ENCODE measurements around the gene PPP2R5A. TPM values are rescaled to one million over a fixed set of nuclear protein-coding genes. Genes with fewer than 3 reads are reported as not detected.
A peak's percentile ranks its signal among the peaks of the same experiment; 100 is the strongest.

The PPP2R5A gene
- total RNA-seq, 1 experiment from 2014 or later: 22.0 TPM

GRCh38 chr1:212368073-212368484 is 82.9 kb downstream of the PPP2R5A start:
- no peak overlapping the region for H3K27ac ChIP-seq (ENCODE audit: insufficient read length, low read depth, low read length)
- WGBS (ENCODE audit: extremely low coverage, insufficient read length, low lambda C conversion rate): no CpG with 5 or more reads among the region's 3 CpGs
- Mint-ChIP-seq H3K4me1 (no peaks in the 10 kb centered on the region), H3K36me3 (ENCODE audit: insufficient read depth in 1 of 3, low read depth in 3 of 3) (peaks cover 23 to 52% (median 49%) of the 10 kb centered on the region in 3 experiments), H3K4me3 (no peak overlapping the region), H3K9me3 (peaks cover 3 to 5% of the 10 kb centered on the region in 2 experiments; a peak in 3 of 5 replicates), H3K27ac (no peak overlapping the region), H3K27me3 (ENCODE audit: low read depth) (no peaks in the 10 kb centered on the region)
- no peak overlapping the region for H2AK5ac ChIP-seq (ENCODE audit: insufficient read length, low read length)
- H2BK5ac ChIP-seq (ENCODE audit: insufficient read length, low read length): no peak overlapping the region
- peak; percentile 70 for DNase-seq
- H3K4ac ChIP-seq (ENCODE audit: low read depth, low read length): no peak overlapping the region
- H3K14ac ChIP-seq (ENCODE audit: insufficient read depth, low read length): no peak overlapping the region
- no peak overlapping the region for H2BK12ac ChIP-seq (ENCODE audit: insufficient read length, low read depth, low read length)
- no peak overlapping the region for H2AFZ ChIP-seq (ENCODE audit: low read length)
- H2BK120ac ChIP-seq (ENCODE audit: low read depth, low read length, poor library complexity, severe bottlenecking): no peak overlapping the region
- H2BK15ac ChIP-seq (ENCODE audit: low read depth, low read length): no peak overlapping the region
- no peaks in the 10 kb centered on the region for H3K27me3 ChIP-seq (ENCODE audit: insufficient read depth, low read length)
- H4K20me1 ChIP-seq (ENCODE audit: control insufficient read depth, insufficient read depth, insufficient read length): no peaks in the 10 kb centered on the region
- TF ChIP-seq CTCF (conservative IDR thresholded peaks at IDR 0.05): peak; percentile 92
- H4K5ac ChIP-seq (ENCODE audit: insufficient read length, low read depth, low read length): no peak overlapping the region
- H3K23me2 ChIP-seq (ENCODE audit: insufficient read length, low read depth, low read length, poor library complexity, severe bottlenecking): no peaks in the 10 kb centered on the region
- no peak overlapping the region for H3K18ac ChIP-seq (ENCODE audit: insufficient read length, low read depth, low read length)
- no peak overlapping the region for H3K56ac ChIP-seq (ENCODE audit: insufficient read length, low read depth, low read length)
- no peak overlapping the region for H3T11ph ChIP-seq (ENCODE audit: low read length)
- H3K4me1 ChIP-seq (ENCODE audit: insufficient read depth, low read length): no peaks in the 10 kb centered on the region
- no peak overlapping the region for H3K9ac ChIP-seq (ENCODE audit: extremely low read depth, insufficient read length, low read length)
- H3K9me3 ChIP-seq (ENCODE audit: control insufficient read depth, low read depth, low read length): no peaks in the 10 kb centered on the region
- H2BK20ac ChIP-seq (ENCODE audit: low read depth, low read length, poor library complexity, severe bottlenecking): no peak overlapping the region
- H3K79me2 ChIP-seq (ENCODE audit: insufficient read depth, low read length): no peaks in the 10 kb centered on the region
- H3K4me2 ChIP-seq (ENCODE audit: insufficient read depth, insufficient read length, low read length): no peak overlapping the region
- no peak overlapping the region for H4K8ac ChIP-seq (replicated peaks; ENCODE audit: insufficient read length, low read depth, low read length)
- H4K91ac ChIP-seq (ENCODE audit: insufficient read length, low read depth, low read length): no peak overlapping the region
- H3K23ac ChIP-seq (ENCODE audit: insufficient read length, low read depth, low read length): no peak overlapping the region
- no peaks in the 10 kb centered on the region for H3K79me1 ChIP-seq (ENCODE audit: insufficient read depth, low read depth, low read length, poor library complexity, severe bottlenecking)
